ENCODE data around the gene CUL7. TPM values are rescaled to one million over a fixed set of nuclear protein-coding genes. Genes with fewer than 3 reads are reported as not detected.

The CUL7 gene
- total RNA-seq, 1 experiment from 2014 or later: 34.1 TPM

- Histone ChIP-seq H3K27me3 (ENCODE audit: insufficient read depth, low read length) (no peaks in the 10 kb centered on the region), H3K4me1 (ENCODE audit: control insufficient read depth in 1 of 2, insufficient read depth in 2 of 2, low read length in 2 of 2) (peaks cover 10 to 31% of the 10 kb centered on the region in 2 experiments; a peak in 3 of 4 replicates), H3K36me3 (ENCODE audit: control insufficient read depth in 1 of 2, insufficient read depth in 2 of 2, low read length in 2 of 2) (peaks cover 10 to 12% of the 10 kb centered on the region in 2 experiments), H3K79me2 (ENCODE audit: insufficient read depth, low read length) (peaks cover 51% of the 10 kb centered on the region), H3K9ac (ENCODE audit: low read length) (no peak overlapping the region), H4K20me1 (ENCODE audit: insufficient read depth) (no peaks in the 10 kb centered on the region), H3K4me3 (replicated peaks in 1 of 2; ENCODE audit: low read depth in 1 of 2, low read length in 2 of 2) (no peak overlapping the region), H2AFZ (ENCODE audit: low read depth, low read length, poor library complexity, severe bottlenecking) (no peak overlapping the region), H3K4me2 (ENCODE audit: low read length) (no peak overlapping the region), H3K9me3 (ENCODE audit: control insufficient read depth in 1 of 2, insufficient read depth in 1 of 2, low read depth in 1 of 2, low read length in 2 of 2) (no peaks in the 10 kb centered on the region), H3K9me2 (ENCODE audit: insufficient read depth) (no peaks in the 10 kb centered on the region), H3K27ac (ENCODE audit: low read depth, low read length) (no peak overlapping the region)
- POLR2A ChIA-PET: interaction anchor here (0.7 to 1.2 kb wide), 2 partner anchors 33 to 133 kb away, joined by 3 read pairs; partner anchors contain the start of gene PPP2R5D
- TF ChIP-seq FOSL1 (IDR thresholded peaks at IDR 0.05; ENCODE audit: low read depth): no peak
- TF ChIP-seq TCF7L2 (IDR thresholded peaks at IDR 0.05; ENCODE audit: borderline replicate concordance, extremely low read depth, insufficient read depth, insufficient read length): no peak
- no peak for TF ChIP-seq CBX3 (IDR thresholded peaks at IDR 0.05; ENCODE audit: low read depth)
- TF ChIP-seq REST (IDR thresholded peaks at IDR 0.05; ENCODE audit: low read depth): no peak
- no peak for TF ChIP-seq SP1 (IDR thresholded peaks at IDR 0.05; ENCODE audit: low read depth)
- DNase-seq (ENCODE audit: low read depth, low spot score): no peak
- RAD21 ChIA-PET (ENCODE audit: low non-redundant PET in 1 of 2, low total read pairs in 2 of 2, uncharacterized antibody in 2 of 2, unreplicated experiment in 2 of 2): no interaction called here
- CTCF ChIA-PET: no interaction called here
- intact Hi-C loops (cut with micrococcal nuclease): no loop called here
- ATAC-seq: no peak
- BruUV-seq (replicated peaks): no TSS peak
Observed at GRCh38 chr6:43016943-43017334, 36.7 kb downstream of the CUL7 start.

Data from HCT116 (cell line).